ENCODE results near the gene CFHR1.

DNA sequence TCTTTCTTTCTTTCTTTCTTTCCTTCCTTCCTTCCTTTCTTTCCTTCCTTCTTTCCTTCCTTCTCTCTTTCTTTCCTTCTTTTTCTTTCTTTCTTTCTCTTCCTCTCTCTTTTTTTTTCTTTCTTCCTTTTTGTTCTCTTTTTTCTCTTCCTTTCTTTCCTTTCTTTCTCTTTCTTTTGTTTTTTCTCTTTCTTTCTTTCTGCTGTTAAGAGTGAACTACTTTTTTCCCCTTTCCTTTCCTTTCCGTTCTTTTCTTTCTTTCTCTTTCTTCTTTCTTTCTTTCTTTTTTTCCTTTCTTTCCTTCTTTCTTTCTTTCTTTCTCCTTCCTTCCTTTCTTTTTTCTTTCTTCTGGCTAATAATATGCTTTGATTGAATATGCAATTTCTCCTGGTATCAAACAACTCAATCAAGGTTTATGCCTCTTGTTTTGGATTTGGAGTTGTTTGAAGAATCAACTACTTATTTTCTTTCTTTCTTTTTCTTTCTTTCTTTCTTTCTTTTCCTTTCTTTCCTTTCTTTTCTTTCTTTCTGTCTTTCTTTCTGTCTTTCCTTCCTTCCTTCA is 40.9 kb downstream of the CFHR1 start:
- TF ChIP-seq, protein P1, sequence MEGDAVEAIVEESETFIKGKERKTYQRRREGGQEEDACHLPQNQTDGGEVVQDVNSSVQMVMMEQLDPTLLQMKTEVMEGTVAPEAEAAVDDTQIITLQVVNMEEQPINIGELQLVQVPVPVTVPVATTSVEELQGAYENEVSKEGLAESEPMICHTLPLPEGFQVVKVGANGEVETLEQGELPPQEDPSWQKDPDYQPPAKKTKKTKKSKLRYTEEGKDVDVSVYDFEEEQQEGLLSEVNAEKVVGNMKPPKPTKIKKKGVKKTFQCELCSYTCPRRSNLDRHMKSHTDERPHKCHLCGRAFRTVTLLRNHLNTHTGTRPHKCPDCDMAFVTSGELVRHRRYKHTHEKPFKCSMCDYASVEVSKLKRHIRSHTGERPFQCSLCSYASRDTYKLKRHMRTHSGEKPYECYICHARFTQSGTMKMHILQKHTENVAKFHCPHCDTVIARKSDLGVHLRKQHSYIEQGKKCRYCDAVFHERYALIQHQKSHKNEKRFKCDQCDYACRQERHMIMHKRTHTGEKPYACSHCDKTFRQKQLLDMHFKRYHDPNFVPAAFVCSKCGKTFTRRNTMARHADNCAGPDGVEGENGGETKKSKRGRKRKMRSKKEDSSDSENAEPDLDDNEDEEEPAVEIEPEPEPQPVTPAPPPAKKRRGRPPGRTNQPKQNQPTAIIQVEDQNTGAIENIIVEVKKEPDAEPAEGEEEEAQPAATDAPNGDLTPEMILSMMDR (IDR thresholded peaks at IDR 0.05), result no peak
- no peak for TF ChIP-seq POLR2A (IDR thresholded peaks at IDR 0.05)

Data from lower leg skin (tissue), 3 donors.